Limb (tissue), 2 donors: ENCODE data around the gene TCF7L1.
A peak's percentile ranks its signal among the peaks of the same experiment; 100 is the strongest.
"Not testable (repeated sequence)": the region's sequence is repeated elsewhere in the genome, so short reads cannot be mapped to it uniquely, and the experiment has no call there.

Source experiments
- DNase-seq, 2 donors: peaks; one replicate each; pipeline ENCODE4 v3.0.0-alpha.2; 2016; ENCODE audit errors: extremely low spot score in 2 of 2

TCF7L1 gene

GRCh38 chr2:85132834-85133637, at the start of gene TCF7L1:
TSS of gene TCF7L1 (plus strand) at chr2:85133392. CDS start at chr2:85133685, 293 bp downstream.
- DNase-seq, result peak; percentile 93 to 95

DNA sequence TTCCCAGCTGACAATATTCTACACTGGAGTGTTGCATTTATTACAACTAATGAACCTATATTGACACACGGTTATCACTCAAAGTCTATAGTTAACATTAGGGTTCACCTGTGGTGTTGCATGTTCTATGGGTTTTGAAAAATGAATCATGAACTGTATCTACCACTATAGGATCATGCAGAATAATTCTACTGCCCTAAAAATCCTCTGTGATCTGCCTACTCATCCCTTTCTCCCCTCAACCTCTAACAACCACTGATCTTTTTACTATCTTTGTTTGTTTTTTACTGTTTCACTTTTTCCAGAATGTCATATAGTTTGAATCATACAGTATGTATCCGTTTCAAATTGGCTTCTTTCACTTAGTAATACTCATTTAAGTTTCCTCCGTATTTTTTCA, 47.6 kb upstream of the TCF7L1 start:
- no peak for DNase-seq

- DNase-seq, result no peak
Observed at GRCh38 chr2:85087541-85087940, 45.7 kb upstream of the TCF7L1 start.

GRCh38 chr2:85088921-85089320, 44.3 kb upstream of the TCF7L1 start:
- no peak for DNase-seq

DNA sequence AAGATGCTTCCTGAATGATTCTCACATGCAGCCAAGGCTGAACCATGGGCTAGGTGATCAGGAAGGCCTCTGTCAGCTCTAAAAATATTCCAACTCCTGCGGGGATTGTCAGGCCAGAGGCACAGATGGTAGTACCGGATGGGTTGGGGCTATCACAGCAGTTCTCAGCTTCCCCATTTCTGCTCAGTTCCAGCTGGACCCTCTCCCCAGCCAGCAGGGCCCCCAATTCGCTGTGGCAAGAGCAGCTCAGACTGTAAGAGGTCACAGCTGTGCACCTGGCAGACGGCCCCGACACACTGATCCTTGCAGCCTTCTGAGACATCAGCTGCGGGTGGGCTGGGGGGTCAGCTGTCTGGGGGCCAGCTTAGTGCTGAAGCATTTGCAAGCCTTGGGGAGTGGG, 43.6 kb upstream of the TCF7L1 start:
- peak; percentile 25 to 72 for DNase-seq

- no peak for DNase-seq
Observed at GRCh38 chr2:85091838-85092237, 41.4 kb upstream of the TCF7L1 start.

- DNase-seq, result no peak
Observed at GRCh38 chr2:85095094-85095493, 38.1 kb upstream of the TCF7L1 start.

GRCh38 chr2:85096616-85097015, 36.6 kb upstream of the TCF7L1 start:
- DNase-seq, result no peak

GRCh38 chr2:85104228-85104627, 29.0 kb upstream of the TCF7L1 start:
- DNase-seq, result no peak

DNA sequence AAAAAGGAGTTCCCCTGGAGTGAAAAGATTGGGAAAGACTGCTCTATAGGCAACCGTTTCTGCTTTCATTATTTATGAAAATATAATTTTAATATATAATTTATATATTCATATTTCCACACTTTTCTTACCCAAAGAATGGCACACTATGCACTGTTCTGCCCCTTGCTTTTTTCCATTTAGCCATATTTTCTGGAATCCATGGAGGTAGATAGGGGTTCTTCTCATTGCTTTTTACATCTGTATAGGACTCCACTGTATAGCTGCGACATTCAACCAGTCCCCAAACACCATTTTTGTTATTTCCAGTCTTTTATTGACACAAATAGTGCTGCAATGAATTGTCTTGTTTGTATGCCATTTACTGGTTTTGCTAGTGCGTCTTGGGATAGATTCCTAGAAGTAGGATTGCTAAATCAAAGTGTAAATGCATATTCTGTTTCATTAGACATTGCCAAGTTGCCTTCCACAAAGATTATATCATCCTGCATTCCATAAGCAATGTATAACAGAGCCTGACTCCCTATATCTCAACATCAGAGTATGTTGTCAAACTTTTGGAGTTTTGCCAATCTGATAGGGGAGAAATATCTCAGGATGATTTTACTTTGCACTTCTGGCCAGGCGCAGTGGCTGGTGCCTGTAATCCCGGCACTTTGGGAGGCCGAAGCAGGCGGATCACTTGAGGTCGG, 26.6 kb upstream of the TCF7L1 start:
- peak in 1 of 2 donors; percentile 25 for DNase-seq

DNA sequence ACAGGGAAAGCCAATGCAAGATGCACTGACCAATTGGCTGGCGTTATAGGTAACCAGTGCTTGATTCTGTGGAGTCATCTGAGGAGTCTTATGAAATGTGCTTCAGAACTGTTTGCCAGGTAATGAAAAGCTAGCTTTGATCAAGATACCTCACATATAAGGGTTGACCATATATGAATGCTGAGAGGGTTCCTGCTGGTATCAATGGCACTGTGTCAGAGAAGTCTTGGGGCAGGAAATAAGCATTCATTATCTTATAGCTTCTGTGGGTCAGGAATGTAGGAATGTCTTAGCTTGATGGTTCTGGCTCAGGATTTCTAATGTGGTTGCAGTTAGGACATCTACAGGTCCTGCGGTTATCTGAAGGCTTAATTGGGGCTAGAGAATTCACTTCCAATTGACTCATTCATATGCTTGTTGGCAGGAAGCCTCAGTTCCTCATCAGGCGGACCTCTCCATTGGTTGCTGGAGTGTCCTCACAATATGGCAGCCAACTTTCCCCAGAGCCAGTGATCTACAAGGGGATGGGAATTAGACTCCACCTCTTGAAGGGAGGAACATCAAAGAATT, 22.1 kb upstream of the TCF7L1 start:
- no peak for DNase-seq

GRCh38 chr2:85111819-85112281, 21.3 kb upstream of the TCF7L1 start:
- DNase-seq, result no peak

- DNase-seq, result no peak
Observed at GRCh38 chr2:85112906-85113625, 20.1 kb upstream of the TCF7L1 start.

DNA sequence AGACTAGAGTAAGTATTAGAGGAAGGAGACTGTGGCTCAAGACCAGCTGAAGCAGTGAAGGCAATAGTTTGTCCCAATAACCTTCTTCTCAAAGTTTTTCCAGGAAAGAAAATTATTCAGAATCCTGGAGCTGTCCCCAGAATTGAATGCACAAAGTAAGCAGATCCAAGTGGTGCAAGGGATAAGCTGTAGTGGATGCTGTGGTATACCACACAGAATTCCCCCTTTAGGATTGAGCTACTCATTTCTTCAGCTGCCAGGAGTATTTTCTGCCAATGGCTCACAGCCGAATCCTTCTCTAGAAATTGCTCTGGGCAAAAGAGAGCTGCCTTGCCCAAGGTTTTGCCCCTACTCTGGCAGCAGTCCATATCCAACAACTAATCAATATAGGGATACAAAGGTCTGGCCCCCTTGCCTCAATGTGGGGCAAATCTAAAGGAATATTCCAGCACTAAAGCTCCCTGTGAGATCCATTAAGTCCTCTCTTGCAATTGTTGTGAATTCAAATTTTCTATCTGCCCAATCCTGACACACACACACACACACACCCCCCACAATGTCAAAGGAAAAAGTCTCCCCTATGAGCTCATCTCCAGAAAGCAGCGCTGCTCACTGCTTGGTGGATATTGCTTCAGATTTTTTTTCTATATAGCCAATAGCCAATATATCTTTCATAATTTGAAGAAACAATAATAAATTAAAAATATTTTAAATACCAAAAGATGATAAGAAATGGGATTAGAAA, 18.4 kb upstream of the TCF7L1 start:
- no peak for DNase-seq

DNA sequence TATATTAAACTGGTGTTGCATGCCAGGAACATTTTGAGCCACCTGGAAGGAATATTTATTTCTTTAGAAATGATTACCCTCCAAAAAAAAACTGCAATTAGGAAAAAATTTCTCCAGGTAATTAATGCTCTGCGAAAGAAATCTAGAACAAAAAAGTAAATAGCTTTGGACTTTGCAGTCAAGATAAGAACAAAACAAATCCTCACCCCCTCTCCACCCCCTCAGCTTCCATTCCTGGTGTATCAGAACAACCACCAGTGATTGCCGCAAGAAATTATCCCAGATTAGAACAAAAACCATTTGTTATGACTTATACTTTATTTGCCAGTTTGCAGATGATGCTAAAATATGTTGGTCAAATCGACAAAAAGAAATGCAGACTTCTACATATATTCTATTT, 17.0 kb upstream of the TCF7L1 start:
- DNase-seq, result no peak

GRCh38 chr2:85119900-85120299, 13.3 kb upstream of the TCF7L1 start:
- no peak for DNase-seq

GRCh38 chr2:85120363-85120762, 12.8 kb upstream of the TCF7L1 start:
- DNase-seq, result no peak

GRCh38 chr2:85126462-85126861, 6.7 kb upstream of the TCF7L1 start:
- DNase-seq, result not testable (repeated sequence)

- no peak for DNase-seq
Observed at GRCh38 chr2:85129861-85130260, 3.3 kb upstream of the TCF7L1 start.

DNA sequence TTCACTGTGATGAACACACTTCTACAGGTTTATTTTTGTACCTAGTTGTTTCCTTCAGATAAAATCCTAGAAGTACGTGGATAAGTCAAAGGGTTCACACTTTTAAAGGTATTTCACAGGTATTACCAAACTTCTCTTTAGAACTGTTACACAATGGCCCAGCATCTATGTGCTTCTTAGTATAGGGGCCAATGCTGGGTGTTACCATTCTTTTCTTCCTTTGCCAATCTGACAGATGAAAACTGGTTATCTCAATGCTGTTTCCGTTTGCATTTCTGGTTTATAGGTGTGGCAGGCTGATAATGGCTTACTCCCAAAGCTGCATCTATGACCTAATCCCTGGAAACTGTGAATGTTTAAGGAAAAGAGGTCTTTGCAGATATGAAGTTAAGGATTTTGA, 2.8 kb upstream of the TCF7L1 start:
- no peak for DNase-seq

GRCh38 chr2:85131116-85131515, 2.1 kb upstream of the TCF7L1 start:
- peak; percentile 47 to 55 for DNase-seq
